NCI-H146 (cell line): ENCODE results near the gene USP15.

Source experiments
- DNase-seq: peaks from one replicate; lab custom pipeline; 2025; lab: John Stamatoyannopoulos, UW

USP15 gene

GRCh38 chr12:62284749-62285148 is 24.5 kb downstream of the USP15 start:
- DNase-seq, result no peak

DNA sequence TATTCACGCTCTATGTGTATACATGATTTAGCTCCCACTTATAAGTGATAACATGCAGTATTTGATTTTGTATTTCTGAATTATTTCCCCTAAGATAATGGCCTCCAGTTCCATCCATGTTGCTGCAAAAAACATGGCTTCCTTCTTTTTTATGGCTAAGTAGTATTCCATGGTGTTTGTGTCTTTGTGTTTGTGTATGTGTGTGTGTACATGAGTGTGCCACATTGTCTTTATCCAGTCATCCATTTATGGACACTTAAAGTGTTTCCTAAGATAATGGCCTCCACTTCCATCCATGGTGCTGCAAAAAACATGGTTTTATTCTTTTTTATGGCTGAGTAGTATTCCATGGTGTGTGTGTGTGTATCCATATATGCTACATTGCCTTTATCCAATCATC is 25.1 kb downstream of the USP15 start:
- no peak for DNase-seq

DNA sequence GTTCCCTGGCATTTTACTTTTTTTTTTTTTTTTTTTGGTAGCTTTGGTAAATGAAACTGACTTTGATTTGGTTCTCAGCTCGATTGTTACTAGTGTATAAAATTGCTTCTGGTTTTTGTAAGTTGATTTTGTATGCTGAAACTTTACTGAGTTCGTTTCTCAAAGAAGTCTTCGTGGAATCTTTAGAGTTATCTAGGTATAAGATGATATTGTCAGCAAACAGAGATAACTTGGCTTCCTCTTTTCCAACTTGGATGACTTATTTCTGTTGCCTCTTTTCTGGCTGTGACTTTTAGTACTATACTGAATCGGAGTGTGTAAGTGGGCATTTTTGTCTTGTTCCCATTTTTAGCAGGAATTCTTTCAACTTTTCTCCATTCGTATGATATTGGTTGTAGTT is 28.1 kb downstream of the USP15 start:
- no peak for DNase-seq

DNA sequence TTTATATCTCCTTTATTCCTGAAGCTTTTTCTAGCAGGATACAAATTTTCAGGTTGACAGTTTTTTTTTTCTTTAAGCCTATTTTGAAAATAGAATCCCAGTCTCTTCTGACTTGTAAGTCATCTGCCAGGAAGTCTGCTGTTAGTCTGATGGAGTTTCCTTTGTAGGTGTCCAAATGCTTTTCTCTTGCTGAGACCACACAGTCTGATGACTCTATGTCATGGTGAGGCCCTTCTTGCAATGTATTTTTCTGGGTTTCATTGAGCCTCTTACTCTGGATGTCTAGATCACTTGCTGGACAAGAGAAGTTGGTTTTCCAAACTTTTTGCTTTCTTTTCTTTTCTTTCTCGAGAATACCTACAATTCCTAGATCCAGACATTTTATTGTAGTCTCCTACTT is 30.6 kb downstream of the USP15 start:
- no peak for DNase-seq

DNA sequence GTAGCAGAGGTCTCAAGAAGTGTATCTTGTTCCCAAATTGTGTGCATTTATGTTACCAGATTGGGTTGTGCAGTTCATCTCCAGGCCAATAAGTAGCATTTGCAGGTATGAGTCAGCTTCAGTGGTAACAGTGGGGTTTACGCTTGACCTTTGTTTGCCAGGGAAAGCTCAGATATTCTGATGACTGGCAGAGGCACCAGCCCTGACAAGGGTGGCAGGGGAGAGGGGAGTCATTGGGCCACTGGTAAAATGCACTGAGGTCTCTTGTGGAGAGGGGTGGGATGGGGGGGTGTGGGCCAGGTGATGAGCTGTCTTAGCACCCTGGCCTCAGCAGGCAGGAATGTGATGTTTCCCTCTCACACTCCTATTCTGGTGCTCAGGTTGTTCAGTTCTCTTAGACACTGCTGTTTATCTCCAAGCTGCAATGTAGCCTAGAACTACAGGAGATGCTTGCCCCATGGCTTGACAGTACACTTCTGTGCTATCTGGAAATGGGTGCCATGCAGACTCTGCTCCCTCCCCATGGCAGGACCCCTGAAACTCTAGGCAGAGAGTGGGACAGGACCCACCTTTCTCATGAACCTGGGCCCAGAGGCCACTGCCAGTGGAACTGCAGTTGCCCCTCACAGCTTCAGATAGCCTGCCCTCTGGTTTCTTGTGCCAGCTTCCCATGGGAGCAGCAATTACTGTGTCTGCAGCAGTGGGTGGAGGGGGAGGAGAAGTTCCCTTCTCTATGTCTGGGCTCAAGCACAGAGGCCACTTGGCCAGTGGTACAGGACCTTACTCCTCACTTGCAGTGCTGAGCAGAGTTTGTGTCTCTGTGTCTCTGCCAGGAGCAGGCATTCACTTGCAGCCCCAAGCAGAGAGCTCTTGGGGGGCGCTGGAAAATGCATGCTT is 31.9 kb downstream of the USP15 start:
- DNase-seq, result no peak

DNA sequence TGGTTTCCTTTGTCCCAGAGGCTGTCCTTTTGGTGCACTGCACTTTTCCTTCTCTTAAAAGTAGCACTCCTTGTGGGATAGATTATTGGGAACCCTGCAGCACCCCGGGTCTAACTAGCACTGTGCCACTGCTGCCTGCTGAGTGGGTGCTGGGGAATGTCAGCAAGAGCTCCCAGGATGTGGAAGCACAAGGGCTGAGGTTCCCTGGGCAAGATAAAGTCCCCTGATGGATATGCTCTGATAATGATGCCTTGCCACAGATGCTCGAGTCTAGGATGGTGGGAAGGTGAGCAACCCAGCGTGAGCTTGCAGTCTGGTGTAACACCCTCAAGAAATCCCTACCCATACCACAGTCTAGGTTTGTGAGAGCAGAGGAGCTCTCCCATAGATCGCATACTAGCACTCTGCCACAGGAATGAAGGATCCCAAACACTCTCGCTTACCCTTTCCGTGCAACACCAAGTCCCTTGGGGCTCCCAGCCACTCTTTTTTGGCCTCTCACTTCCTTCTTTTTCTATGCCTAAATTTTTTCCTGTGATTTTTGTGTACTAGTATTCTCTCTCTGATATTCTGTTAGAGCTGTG is 32.6 kb downstream of the USP15 start:
- no peak for DNase-seq

DNA sequence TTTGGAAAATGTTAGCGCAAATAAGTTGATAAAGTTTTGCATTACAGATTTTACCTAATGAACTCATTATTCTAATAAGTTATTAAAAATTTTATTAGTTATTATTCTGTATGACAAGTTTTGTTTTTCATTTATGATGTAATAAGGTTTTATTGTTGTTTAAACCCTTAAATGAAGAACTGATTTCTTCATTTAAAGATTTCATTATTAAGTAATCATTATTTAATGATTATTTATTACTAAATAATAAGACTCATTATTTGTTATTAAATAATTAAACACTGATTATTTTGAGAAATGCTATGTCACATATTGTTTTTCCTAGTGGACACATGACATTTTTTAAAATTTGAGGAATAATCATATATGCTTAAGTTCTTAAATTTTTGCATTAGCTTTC is 34.2 kb downstream of the USP15 start:
- DNase-seq, result no peak

DNA sequence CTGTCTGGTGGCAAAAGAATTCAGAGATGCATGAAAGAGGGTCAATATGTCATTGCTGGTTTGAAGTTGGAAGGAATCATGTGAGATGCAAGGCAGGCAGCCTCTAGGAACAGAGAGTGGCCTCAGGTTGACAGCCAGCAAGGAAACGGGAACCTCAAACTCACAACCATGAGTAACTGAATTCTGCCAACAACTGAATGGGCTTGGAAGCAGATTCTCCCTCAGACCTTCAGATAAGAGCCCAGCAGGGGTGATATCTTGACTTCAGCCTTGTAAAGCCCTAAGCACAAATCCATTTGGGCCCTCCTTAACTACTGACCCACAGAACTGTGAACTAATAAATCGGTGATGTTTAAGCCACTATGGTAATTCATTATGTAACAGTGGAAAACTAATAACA is 35.8 kb downstream of the USP15 start:
- DNase-seq, result no peak

DNA sequence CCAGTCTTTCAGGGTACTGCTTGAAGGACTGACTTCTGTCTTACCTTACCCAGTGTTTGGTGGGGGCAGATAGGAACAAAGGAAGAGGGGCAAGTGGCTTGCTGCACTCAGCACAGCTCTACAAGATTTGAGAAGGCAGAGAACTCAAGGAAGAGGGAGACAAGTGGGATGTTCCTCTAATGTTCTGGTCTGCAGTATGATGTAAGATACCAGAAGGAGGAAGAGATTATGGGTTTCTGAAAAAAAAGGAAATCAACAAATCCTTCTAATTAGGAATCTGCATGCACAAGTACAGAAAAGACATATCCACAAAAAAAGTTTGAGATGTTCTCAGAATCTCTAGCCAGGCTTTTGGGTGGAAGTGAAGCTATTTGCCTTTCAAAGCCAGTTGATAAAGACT is 37.1 kb downstream of the USP15 start:
- no peak for DNase-seq

DNA sequence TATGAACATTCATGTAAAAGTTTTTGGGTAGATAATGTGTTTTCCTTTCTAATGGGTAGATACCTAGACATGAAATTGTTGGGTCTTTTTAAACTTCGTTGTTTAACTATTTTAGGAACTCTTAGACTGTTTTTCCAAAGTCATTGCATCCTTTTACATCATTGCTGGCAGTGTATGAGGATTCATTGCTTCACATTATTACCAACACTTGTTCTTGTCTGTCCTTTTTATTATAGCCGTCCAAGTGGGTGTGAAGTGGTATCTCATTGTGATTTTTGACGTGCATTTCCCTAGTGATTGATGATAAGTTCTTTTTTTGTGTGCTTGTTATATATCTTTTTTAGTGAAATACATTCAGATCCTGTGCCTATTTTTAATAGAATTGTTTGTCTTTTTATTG is 39.4 kb downstream of the USP15 start:
- DNase-seq, result no peak

- no peak for DNase-seq
These were observed 41.0 kb downstream of the USP15 start for GRCh38 chr12:62301080-62301798.

DNA sequence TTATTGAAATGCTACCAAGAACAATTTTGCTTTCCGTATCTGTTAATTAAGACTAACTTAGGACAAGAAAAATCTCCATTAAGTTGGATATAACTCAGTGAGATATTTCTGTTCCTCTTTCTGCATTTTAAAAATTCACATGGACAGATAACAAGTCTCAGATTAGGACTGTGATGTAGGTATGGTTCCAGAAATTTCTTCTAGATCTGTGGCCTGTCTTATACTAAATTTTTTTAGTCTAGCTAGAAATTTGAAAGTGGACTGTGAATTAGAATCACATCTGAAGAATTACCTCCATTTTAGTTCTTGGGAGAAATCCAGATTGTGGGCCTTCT is 41.6 kb downstream of the USP15 start:
- no peak for DNase-seq

DNA sequence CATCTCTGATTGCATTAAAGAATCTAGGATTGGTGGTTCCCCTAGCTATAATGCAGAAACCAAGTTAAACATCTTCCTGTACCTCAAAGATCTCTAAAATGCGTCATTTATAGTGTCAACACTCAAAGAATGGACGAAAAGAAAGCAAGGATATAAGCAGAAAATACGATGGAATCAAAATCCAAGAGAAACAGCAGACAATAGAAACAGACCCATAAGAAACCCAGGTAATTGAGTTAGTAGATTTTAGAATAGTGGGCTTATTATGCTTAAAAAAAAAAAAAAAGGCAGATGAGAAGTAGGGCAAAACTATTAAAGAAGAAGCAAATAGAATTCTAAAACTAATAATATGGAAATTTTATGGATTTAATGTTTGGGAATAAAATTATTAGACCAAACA is 44.4 kb downstream of the USP15 start:
- DNase-seq, result no peak

GRCh38 chr12:62305778-62306177 is 45.6 kb downstream of the USP15 start:
- DNase-seq, result no peak

DNA sequence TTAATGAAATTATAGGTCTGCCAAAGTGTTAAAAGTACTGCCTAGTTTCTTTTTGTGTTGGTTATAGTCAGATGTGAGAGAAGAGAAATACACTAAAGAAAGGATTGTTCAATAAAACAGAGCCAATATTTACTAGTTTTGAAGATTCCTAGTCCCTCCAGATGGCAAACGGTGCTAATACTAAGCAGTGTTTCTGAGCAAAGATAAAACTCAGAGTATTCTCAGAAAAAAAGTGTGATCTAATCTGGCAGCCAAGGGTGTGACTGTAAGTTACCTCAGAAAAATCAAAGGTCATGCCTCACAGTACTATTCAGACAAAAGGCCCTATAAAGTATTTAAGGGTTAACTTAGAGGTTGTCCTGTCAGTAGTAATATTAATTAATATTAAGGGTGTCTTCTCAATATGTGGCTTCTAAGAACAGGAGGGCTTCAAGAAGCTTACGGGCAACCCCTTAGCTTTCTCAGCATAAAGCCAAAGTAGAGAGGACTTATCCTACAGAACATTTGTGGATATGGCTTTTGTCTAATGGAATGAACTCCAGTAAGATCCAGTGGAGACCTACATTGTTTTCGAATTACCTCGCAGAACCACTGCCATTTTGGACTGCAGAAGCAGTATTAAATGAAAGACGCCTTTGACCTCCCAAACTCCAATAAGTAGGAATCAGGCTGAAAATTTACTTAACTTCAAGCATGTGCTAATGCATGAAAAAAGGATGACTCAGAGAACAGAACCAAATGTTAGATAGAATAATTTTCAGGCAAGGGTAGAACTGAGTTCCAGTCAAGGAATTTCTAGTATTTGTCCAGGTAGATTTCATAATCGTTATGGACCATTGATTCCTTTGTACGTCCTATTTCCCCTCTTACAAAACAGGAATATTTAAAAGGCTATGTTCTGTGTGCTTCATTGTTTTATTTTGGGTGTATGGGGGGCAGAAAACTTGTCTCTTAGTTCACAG is 46.6 kb downstream of the USP15 start:
- no peak for DNase-seq

GRCh38 chr12:62308201-62308600 is 48.0 kb downstream of the USP15 start:
- DNase-seq, result no peak

DNA sequence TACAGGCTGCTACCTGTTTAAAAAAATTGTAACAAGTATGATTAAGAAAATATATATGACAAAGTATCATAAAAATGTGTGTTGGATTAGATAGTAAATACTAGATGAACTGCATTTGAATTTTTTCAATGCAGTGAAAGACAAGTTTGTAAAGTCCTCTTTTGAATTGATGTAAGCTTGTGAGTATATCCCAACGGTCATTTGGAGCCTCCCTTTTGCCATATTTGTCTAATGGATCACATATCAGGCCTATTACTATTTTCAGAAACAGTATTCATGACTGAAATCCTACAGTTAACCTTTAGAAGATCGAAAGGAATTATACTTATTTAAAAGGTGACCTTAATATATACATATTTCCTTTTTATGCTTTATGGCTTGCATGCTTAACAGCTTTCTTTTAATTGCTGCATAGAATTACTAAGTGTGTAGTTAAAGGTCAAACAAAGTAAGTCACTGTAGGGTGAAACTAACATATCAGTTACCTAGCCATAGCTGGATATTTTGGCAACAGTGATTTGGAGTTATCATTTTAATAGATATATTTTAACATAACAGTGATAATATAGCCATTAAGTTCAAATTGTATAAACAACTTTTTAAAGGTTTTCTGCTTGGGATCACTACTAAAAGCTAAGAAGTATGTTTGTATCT is 53.6 kb downstream of the USP15 start:
- no peak for DNase-seq

DNA sequence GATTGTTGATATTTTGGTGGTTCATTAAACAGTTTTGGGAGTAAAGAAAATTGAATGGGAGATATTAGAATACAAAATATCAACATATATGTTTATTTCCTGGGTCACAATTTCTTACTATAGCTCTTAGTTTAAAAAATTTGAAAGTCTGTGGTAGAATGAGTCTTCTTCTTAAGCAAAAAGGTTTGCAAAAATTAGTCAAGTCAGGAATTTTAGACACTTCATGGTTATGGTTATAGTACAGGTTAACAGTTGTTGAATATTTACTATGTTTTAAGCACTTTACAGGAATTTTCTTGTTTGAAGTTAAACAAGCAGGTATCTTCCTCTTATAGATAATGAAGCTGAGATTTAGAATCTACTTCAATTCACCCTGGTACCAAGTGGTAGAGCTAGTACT is 56.8 kb downstream of the USP15 start:
- no peak for DNase-seq

DNA sequence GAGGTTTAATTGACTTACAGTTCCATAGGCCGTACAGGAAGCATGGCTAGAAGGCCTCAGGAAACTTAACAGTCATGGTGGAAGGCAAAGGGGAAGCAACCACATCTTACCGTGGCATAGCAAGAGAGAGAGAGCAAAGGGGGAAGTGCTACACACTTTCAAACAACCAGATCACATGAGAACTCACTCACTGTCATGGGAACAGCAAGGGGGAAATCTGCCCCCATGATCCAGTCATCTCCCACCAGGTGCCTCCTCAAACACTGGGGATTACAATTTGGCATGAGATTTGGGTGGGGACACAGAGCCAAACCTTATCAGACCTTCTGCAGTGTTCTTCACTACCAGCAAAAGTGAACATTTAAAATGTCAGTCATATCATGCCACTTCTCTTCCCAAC is 58.9 kb downstream of the USP15 start:
- no peak for DNase-seq

- no peak for DNase-seq
These were observed 59.9 kb downstream of the USP15 start for GRCh38 chr12:62320054-62320453.

DNA sequence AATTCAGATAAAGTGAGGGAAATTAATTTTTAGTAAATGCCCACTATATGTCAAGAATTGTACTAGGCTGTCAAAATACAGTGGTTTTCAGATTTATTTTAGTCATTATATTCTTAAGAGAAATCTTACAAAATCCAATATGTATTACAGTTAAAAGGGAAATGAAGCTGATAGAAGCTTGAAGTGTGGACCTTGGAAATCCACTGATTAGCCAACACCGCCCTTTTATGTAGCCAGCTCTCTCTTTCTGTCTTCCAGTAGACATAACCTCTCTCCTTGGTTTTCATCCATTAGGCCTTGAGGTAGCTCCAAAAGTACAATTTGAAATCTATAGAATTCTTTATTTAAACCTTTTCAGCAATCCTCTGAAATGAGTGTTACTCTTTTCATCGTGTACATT is 63.2 kb downstream of the USP15 start:
- no peak for DNase-seq
